ENCODE results near the gene OR2W1.

GRCh38 chr6:29017428-29017802 lies 27.6 kb downstream of the OR2W1 start:
- TF ChIP-seq CTCF (IDR thresholded peaks at IDR 0.05) (no peak), POLR2A (IDR thresholded peaks at IDR 0.05) (no peak)

All from Peyer's patch (tissue), 4 donors.